Ishikawa (cell line): ENCODE results near the gene TMIE.

Experiments used
- CEBPB ChIP-seq: IDR thresholded peaks from 2 replicates; pipeline ENCODE4 v1.6.1; 2012
- CREB1 ChIP-seq: IDR thresholded peaks from 2 replicates; pipeline ENCODE4 v1.6.1; 2012; ENCODE audit warnings: low read depth
- EGR1 ChIP-seq: IDR thresholded peaks from 2 replicates; pipeline ENCODE4 v1.6.1; 2012
- EP300 ChIP-seq: IDR thresholded peaks from 2 replicates; pipeline ENCODE4 v1.6.1; 2012; ENCODE audit warnings: borderline replicate concordance
- FOXM1 ChIP-seq: IDR thresholded peaks from 2 replicates; pipeline ENCODE4 v1.6.1; 2012; ENCODE audit warnings: low read depth, borderline replicate concordance
- NFIC ChIP-seq: IDR thresholded peaks from 2 replicates; pipeline ENCODE4 v1.6.1; 2012
- RAD21 ChIP-seq: IDR thresholded peaks from 2 replicates; pipeline ENCODE4 v1.6.1; 2012; ENCODE audit warnings: low read depth
- TAF1 ChIP-seq: IDR thresholded peaks from 2 replicates; pipeline ENCODE4 v1.6.1; 2012; ENCODE audit warnings: low read depth, mild to moderate bottlenecking
- TCF12 ChIP-seq: IDR thresholded peaks from 2 replicates; pipeline ENCODE4 v1.6.1; 2012; ENCODE audit warnings: low read depth
- TEAD4 ChIP-seq: IDR thresholded peaks from 2 replicates; pipeline ENCODE4 v1.6.1; 2012
- YY1 ChIP-seq: IDR thresholded peaks from 2 replicates; pipeline ENCODE4 v1.6.1; 2012; ENCODE audit warnings: low read depth
- ZBTB7A ChIP-seq: IDR thresholded peaks from 2 replicates; pipeline ENCODE4 v1.6.1; 2012; ENCODE audit warnings: low read depth
- TF ChIP-seq, protein P1 (sequence below): IDR thresholded peaks from 2 replicates; pipeline ENCODE4 v1.6.1; 2012
- TF ChIP-seq, protein P2 (sequence below): IDR thresholded peaks from 2 replicates; pipeline ENCODE4 v1.6.1; 2012; ENCODE audit warnings: low read depth, mild to moderate bottlenecking
- TF ChIP-seq, protein P3 (sequence below): IDR thresholded peaks from 2 replicates; pipeline ENCODE4 v1.6.1; 2012

The TMIE gene

DNA sequence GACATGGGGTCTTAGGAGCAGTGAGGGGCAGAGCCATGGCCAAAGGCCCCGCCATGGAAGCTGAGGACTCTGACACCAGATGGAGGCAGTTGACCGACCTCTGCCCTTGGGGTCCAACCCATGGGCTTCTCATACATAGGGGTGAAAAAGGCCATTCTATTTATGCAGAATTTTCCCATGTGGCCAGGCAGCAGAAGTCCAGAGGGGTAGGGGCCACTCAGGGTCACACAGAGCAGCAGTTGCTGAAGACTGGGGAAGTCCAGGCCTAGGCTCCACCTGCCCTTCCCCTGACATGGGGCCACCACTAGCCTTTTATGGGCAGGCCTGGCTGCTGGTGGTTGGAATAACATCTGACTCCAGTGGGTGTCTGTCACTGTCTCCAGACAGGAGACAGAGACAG lies 10.1 kb downstream of the TMIE start:
- TF ChIP-seq TAF1 = no peak
- TF ChIP-seq FOXM1 = no peak
- no peak for TF ChIP-seq TEAD4
- TF ChIP-seq EGR1 = no peak
- no peak for TF ChIP-seq RAD21
- TF ChIP-seq YY1 = no peak
- TF ChIP-seq, protein P1, sequence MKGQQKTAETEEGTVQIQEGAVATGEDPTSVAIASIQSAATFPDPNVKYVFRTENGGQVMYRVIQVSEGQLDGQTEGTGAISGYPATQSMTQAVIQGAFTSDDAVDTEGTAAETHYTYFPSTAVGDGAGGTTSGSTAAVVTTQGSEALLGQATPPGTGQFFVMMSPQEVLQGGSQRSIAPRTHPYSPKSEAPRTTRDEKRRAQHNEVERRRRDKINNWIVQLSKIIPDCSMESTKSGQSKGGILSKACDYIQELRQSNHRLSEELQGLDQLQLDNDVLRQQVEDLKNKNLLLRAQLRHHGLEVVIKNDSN = no peak
- no peak for TF ChIP-seq EP300
- no peak for TF ChIP-seq TCF12
- TF ChIP-seq CEBPB = no peak
- TF ChIP-seq, protein P2, sequence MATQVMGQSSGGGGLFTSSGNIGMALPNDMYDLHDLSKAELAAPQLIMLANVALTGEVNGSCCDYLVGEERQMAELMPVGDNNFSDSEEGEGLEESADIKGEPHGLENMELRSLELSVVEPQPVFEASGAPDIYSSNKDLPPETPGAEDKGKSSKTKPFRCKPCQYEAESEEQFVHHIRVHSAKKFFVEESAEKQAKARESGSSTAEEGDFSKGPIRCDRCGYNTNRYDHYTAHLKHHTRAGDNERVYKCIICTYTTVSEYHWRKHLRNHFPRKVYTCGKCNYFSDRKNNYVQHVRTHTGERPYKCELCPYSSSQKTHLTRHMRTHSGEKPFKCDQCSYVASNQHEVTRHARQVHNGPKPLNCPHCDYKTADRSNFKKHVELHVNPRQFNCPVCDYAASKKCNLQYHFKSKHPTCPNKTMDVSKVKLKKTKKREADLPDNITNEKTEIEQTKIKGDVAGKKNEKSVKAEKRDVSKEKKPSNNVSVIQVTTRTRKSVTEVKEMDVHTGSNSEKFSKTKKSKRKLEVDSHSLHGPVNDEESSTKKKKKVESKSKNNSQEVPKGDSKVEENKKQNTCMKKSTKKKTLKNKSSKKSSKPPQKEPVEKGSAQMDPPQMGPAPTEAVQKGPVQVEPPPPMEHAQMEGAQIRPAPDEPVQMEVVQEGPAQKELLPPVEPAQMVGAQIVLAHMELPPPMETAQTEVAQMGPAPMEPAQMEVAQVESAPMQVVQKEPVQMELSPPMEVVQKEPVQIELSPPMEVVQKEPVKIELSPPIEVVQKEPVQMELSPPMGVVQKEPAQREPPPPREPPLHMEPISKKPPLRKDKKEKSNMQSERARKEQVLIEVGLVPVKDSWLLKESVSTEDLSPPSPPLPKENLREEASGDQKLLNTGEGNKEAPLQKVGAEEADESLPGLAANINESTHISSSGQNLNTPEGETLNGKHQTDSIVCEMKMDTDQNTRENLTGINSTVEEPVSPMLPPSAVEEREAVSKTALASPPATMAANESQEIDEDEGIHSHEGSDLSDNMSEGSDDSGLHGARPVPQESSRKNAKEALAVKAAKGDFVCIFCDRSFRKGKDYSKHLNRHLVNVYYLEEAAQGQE = no peak
- TF ChIP-seq NFIC = no peak
- TF ChIP-seq ZBTB7A = no peak
- TF ChIP-seq, protein P3, sequence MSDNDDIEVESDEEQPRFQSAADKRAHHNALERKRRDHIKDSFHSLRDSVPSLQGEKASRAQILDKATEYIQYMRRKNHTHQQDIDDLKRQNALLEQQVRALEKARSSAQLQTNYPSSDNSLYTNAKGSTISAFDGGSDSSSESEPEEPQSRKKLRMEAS = no peak
- TF ChIP-seq CREB1 = no peak

DNA sequence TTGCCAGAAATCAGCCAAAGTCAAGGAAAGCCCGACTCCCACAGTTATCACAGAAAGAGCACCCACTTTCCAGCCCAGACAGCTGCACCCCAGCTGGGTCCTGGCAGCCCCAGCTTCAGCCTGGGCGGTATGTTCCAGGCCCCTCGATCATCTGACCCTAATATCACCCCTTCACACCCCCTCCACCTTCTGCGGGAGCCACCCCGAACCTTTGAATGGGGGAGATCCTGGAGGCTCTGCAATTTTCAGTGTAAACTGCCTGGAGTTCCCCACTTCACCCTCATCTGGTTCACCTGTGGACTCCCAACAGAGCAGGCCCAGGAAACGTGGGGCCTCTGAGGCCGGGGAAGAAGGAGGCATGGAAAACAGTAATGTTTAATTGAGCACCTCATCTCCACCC lies 10.6 kb downstream of the TMIE start:
- TF ChIP-seq CREB1 (no peak), ZBTB7A (no peak), EGR1 (no peak), TEAD4 (no peak), NFIC (no peak), EP300 (no peak)
- TF ChIP-seq, protein P1 = no peak
- TF ChIP-seq, protein P2 = no peak

DNA sequence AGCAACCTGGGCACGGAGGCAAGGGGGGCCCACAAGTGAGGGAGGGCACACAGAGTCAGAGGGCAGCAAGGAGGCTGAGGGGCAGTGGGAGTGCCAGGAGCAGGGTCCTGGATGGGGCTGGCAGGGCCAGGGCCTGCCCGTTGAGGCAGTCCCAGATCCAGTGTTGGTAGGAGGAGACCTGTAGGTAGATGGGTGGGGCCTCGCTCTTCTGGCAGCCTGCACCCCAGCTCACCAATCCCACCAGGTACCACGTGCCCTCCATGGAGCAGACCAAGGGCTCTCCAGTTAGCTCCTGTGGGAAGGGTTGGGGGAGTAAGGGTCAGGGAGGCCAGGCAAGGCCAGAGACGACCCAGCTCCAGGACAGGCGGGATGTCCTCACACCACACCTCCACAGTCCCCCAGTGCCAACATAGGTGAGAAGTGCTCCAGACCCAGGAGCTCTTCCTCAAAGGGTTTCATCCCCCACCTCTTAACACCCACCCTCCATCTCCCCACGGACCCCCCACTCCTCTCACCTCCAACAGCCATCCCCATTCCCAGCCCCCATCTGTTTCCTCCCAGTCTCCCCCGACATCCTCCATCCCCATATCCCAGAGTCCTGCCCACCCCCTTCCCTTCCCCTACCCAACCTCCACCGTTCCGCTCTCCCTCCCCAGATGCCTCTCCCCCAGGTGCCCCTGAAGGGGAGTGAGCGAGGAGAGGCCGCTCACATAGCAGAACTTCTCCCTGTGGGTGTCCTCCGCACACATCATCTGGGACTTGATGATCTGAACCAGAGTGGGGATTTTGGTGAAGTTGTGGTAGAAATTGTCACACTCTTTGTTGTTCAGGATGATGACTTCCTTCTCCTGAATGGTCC lies 11.2 kb downstream of the TMIE start:
- TF ChIP-seq, protein P2 = no peak
- TF ChIP-seq CEBPB (no peak), TCF12 (no peak), TEAD4 (no peak), EP300 (no peak), NFIC (no peak), EGR1 (no peak), RAD21 (no peak), ZBTB7A (no peak), FOXM1 (no peak), TAF1 (no peak), YY1 (no peak), CREB1 (no peak)
- TF ChIP-seq, protein P3 = no peak
- TF ChIP-seq, protein P1 = no peak
